HG02981 (cell line): ENCODE measurements around the gene CTU1.

Experiments
- ATAC-seq: cut with Tn5 transposase; IDR thresholded peaks from one replicate; pipeline ENCODE4 v1.9.1; 2021; ENCODE audit warnings: mild to moderate bottlenecking, moderate library complexity; ENCODE audit not compliant: unreplicated experiment

The CTU1 gene

GRCh38 chr19:51107406-51108065, 673 bp downstream of the CTU1 start:
- no peak for ATAC-seq

- ATAC-seq, result no peak
Measured at GRCh38 chr19:51103926-51104341, 4.3 kb downstream of the CTU1 start.

- no peak for ATAC-seq
Measured at GRCh38 chr19:51102991-51103390, 5.2 kb downstream of the CTU1 start.

GRCh38 chr19:51101171-51101865, 6.9 kb downstream of the CTU1 start:
- no peak for ATAC-seq

- ATAC-seq, result no peak
Measured at GRCh38 chr19:51100601-51101000, 7.6 kb downstream of the CTU1 start.

GRCh38 chr19:51099047-51099382, 9.2 kb downstream of the CTU1 start:
- no peak for ATAC-seq

- ATAC-seq, result no peak
Measured at GRCh38 chr19:51098365-51099046, 9.7 kb downstream of the CTU1 start.

- no peak for ATAC-seq
Measured at GRCh38 chr19:51097796-51098195, 10.4 kb downstream of the CTU1 start.

GRCh38 chr19:51097166-51097738, 11.0 kb downstream of the CTU1 start:
- ATAC-seq, result no peak

- ATAC-seq, result no peak
Measured at GRCh38 chr19:51096473-51097165, 11.6 kb downstream of the CTU1 start.

GRCh38 chr19:51094696-51095279, 13.4 kb downstream of the CTU1 start:
- no peak for ATAC-seq

GRCh38 chr19:51093510-51094345, 14.5 kb downstream of the CTU1 start:
- no peak for ATAC-seq

GRCh38 chr19:51093101-51093500, 15.1 kb downstream of the CTU1 start:
- no peak for ATAC-seq

GRCh38 chr19:51091895-51092873, 16.0 kb downstream of the CTU1 start:
- ATAC-seq, result no peak

- ATAC-seq, result no peak
Measured at GRCh38 chr19:51091126-51091525, 17.1 kb downstream of the CTU1 start.

- ATAC-seq, result no peak
Measured at GRCh38 chr19:51090471-51090870, 17.7 kb downstream of the CTU1 start.

GRCh38 chr19:51089786-51090185, 18.4 kb downstream of the CTU1 start:
- ATAC-seq, result no peak

- no peak for ATAC-seq
Measured at GRCh38 chr19:51086153-51086850, 21.9 kb downstream of the CTU1 start.
